ENCODE measurements around the gene SPOCD1.

The SPOCD1 gene

DNA sequence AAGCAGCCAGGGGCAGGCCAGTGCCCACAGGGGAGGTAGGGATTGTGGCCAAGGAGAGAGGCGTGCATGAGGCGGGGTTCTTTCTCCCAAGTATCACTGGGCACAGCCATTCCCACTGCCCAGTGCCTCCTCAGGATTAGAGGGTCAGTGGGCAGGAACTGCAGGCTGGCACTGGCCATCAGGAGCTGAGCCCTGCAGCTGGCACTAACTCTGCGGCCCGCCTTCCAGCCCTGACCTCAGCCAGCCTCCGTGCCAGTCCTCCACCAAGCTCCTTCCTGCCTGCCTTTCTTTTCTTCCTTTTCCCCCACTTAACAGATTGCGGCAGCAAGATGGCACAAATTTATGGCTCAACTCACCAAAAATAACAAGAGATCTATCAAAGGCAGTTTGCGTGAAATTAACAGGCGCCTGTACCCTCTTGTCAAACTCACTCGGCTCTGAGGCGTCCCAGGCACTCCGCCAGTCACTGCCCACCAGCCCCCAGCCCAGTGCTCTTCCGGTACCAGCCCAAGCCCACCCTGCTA lies 62.8 kb downstream of the SPOCD1 start:
- no peak for TF ChIP-seq POLR2AphosphoS5 (IDR thresholded peaks at IDR 0.05; ENCODE audit: low read depth)
- no peak for TF ChIP-seq GABPA (IDR thresholded peaks at IDR 0.05; ENCODE audit: low read depth)
- TF ChIP-seq, protein P1, sequence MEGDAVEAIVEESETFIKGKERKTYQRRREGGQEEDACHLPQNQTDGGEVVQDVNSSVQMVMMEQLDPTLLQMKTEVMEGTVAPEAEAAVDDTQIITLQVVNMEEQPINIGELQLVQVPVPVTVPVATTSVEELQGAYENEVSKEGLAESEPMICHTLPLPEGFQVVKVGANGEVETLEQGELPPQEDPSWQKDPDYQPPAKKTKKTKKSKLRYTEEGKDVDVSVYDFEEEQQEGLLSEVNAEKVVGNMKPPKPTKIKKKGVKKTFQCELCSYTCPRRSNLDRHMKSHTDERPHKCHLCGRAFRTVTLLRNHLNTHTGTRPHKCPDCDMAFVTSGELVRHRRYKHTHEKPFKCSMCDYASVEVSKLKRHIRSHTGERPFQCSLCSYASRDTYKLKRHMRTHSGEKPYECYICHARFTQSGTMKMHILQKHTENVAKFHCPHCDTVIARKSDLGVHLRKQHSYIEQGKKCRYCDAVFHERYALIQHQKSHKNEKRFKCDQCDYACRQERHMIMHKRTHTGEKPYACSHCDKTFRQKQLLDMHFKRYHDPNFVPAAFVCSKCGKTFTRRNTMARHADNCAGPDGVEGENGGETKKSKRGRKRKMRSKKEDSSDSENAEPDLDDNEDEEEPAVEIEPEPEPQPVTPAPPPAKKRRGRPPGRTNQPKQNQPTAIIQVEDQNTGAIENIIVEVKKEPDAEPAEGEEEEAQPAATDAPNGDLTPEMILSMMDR (IDR thresholded peaks at IDR 0.05; ENCODE audit: insufficient read depth, low read length) = no peak
- TF ChIP-seq SPI1 (IDR thresholded peaks at IDR 0.05; ENCODE audit: borderline replicate concordance, low read depth) = no peak
- TF ChIP-seq, protein P2, sequence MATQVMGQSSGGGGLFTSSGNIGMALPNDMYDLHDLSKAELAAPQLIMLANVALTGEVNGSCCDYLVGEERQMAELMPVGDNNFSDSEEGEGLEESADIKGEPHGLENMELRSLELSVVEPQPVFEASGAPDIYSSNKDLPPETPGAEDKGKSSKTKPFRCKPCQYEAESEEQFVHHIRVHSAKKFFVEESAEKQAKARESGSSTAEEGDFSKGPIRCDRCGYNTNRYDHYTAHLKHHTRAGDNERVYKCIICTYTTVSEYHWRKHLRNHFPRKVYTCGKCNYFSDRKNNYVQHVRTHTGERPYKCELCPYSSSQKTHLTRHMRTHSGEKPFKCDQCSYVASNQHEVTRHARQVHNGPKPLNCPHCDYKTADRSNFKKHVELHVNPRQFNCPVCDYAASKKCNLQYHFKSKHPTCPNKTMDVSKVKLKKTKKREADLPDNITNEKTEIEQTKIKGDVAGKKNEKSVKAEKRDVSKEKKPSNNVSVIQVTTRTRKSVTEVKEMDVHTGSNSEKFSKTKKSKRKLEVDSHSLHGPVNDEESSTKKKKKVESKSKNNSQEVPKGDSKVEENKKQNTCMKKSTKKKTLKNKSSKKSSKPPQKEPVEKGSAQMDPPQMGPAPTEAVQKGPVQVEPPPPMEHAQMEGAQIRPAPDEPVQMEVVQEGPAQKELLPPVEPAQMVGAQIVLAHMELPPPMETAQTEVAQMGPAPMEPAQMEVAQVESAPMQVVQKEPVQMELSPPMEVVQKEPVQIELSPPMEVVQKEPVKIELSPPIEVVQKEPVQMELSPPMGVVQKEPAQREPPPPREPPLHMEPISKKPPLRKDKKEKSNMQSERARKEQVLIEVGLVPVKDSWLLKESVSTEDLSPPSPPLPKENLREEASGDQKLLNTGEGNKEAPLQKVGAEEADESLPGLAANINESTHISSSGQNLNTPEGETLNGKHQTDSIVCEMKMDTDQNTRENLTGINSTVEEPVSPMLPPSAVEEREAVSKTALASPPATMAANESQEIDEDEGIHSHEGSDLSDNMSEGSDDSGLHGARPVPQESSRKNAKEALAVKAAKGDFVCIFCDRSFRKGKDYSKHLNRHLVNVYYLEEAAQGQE (IDR thresholded peaks at IDR 0.05; ENCODE audit: insufficient replicate concordance, low read depth) = no peak
- Histone ChIP-seq H3K4me3 (replicated peaks; ENCODE audit: insufficient read depth, low read length) (no peak overlapping the region), H3K27me3 (ENCODE audit: insufficient read depth, poor library complexity, severe bottlenecking) (peaks cover 2% of the 10 kb centered on the region), H3K27ac (replicated peaks) (no peak overlapping the region)
- no peak for DNase-seq (ENCODE audit: low read depth in 1 of 2, low spot score in 1 of 2)

DNA sequence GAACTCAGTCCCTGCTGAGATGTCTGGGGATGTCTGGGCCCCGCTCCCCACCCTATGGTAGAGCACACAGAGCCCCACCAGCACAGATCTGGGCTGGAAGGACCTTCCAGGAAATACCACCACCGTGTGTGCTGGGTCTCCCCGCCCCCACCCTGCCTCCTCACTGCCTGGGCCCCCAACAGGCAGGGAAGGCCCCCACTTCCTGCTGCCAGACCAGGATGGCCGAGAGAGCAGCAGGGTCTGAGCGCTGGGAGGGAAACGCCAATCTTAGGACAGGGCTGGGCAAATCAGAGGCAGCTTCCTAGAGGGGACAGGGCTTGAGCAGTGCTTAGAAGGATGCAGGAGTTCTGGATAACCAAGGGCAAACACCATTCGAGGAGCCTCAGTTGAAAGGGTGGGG lies 63.6 kb downstream of the SPOCD1 start:
- Histone ChIP-seq H3K27me3 (ENCODE audit: insufficient read depth, poor library complexity, severe bottlenecking) (peaks cover 2% of the 10 kb centered on the region), H3K27ac (replicated peaks) (no peak overlapping the region), H3K4me3 (replicated peaks; ENCODE audit: insufficient read depth, low read length) (no peak overlapping the region)
- no peak for DNase-seq (ENCODE audit: low read depth in 1 of 2, low spot score in 1 of 2)
- TF ChIP-seq, protein P2 (IDR thresholded peaks at IDR 0.05; ENCODE audit: insufficient replicate concordance, low read depth) = no peak
- no peak for TF ChIP-seq GABPA (IDR thresholded peaks at IDR 0.05; ENCODE audit: low read depth)
- TF ChIP-seq POLR2AphosphoS5 (IDR thresholded peaks at IDR 0.05; ENCODE audit: low read depth) = no peak
- TF ChIP-seq, protein P1 (IDR thresholded peaks at IDR 0.05; ENCODE audit: insufficient read depth, low read length) = no peak
- no peak for TF ChIP-seq SPI1 (IDR thresholded peaks at IDR 0.05; ENCODE audit: borderline replicate concordance, low read depth)

DNA sequence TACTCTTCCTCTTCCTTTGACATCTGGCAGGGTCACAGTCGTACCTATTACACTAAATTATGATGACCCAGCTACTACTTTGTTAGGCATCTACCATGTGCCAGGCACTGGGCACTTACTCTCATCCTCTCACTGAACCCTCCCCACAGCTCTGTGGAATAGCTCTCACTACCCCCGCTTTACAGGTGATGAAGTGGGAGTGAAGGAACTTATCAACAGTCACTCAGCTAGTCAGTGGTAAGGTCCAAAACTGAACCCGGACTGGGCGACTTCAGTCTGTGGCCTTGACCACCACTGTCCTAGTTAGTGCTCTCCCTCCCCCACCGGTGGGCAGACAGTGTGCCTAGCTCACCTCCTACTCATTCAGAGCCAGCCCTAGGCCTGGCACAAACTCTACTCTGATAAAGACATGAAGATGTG lies 64.0 kb downstream of the SPOCD1 start:
- no peak overlapping the region for H3K4me3 ChIP-seq (replicated peaks; ENCODE audit: insufficient read depth, low read length)
- no peak for DNase-seq (ENCODE audit: low read depth in 1 of 2, low spot score in 1 of 2)
- TF ChIP-seq POLR2AphosphoS5 (IDR thresholded peaks at IDR 0.05; ENCODE audit: low read depth) = no peak
- H3K27ac ChIP-seq (replicated peaks) = no peak overlapping the region
- peaks cover 2% of the 10 kb centered on the region for H3K27me3 ChIP-seq (ENCODE audit: insufficient read depth, poor library complexity, severe bottlenecking)

DNA sequence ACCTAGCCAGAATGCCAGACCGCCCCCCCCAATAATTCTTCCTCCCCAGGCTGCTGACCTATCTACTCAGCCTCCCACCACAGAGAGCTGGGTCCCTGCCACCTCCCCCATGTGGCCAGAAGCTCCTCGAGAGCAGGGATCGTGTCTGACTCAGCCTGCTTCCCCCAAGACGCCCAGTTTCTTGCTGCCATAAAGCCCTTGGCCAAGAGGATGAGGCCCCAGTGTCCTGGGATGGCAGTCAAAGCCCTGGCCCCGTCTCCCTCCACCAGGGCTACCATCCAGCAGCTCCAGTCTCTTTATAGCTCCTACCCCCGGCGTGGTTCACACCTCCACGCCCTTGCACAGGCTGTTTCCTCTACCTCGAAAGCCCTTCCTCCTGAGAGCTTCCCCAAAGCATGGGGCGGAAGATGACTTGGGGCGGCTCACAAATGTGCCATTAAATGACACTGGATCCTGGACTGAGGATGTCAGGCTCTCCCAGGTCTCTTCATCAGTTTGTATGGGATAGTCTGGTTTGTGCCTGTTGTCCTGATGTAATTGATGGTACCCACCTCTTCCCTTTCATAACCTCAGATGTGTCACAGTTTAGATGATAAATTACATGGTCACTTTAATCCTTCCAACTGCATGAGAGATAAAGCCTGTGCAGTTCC lies 64.8 kb downstream of the SPOCD1 start:
- TF ChIP-seq, protein P1 (IDR thresholded peaks at IDR 0.05; ENCODE audit: insufficient read depth, low read length) = no peak
- TF ChIP-seq SPI1 (IDR thresholded peaks at IDR 0.05; ENCODE audit: borderline replicate concordance, low read depth) (no peak), GABPA (IDR thresholded peaks at IDR 0.05; ENCODE audit: low read depth) (no peak), POLR2AphosphoS5 (IDR thresholded peaks at IDR 0.05; ENCODE audit: low read depth) (no peak)
- TF ChIP-seq, protein P2 (IDR thresholded peaks at IDR 0.05; ENCODE audit: insufficient replicate concordance, low read depth) = no peak
- peaks cover 2% of the 10 kb centered on the region for H3K27me3 ChIP-seq (ENCODE audit: insufficient read depth, poor library complexity, severe bottlenecking)
- no peak overlapping the region for H3K4me3 ChIP-seq (replicated peaks; ENCODE audit: insufficient read depth, low read length)
- no peak overlapping the region for H3K27ac ChIP-seq (replicated peaks)
- DNase-seq (ENCODE audit: low read depth in 1 of 2, low spot score in 1 of 2) = peak in 1 of 2 experiments; percentile 53

All from HL-60 (cell line).